SK-N-SH (cell line): ENCODE results near the gene ZNF726.
"Not testable (repeated sequence)": the region's sequence is repeated elsewhere in the genome, so short reads cannot be mapped to it uniquely, and the experiment has no call there.

Source experiments
- EP300 ChIP-seq, 2 experiments: IDR thresholded peaks; 2 replicates each; pipeline versions ENCODE4 v1.4.0 to v1.6.1; 2012; ENCODE audit warnings: borderline replicate concordance in 1 of 2, low read depth in 1 of 2, low read length in 1 of 2
- EZH2phosphoT487 ChIP-seq: fragments of 200-600 bp; sonication (generic); IDR thresholded peaks from 2 replicates; pipeline ENCODE4 v1.6.1; 2017; ENCODE audit warnings: low read depth, mixed run types, mild to moderate bottlenecking, antibody characterized with exemption, moderate library complexity, borderline replicate concordance
- GABPA ChIP-seq: IDR thresholded peaks from 2 replicates; pipeline ENCODE4 v1.4.0; 2012; ENCODE audit warnings: low read depth, mild to moderate bottlenecking
- MXI1 ChIP-seq: IDR thresholded peaks from 2 replicates; pipeline ENCODE4 v1.6.1; 2012; ENCODE audit warnings: mild to moderate bottlenecking, low read depth, low read length, improper control_type of control experiment
- RAD21 ChIP-seq: IDR thresholded peaks from 2 replicates; pipeline ENCODE4 v1.6.1; 2012; ENCODE audit warnings: mild to moderate bottlenecking, low read length
- RFX5 ChIP-seq: IDR thresholded peaks from 2 replicates; pipeline ENCODE4 v1.6.1; 2012; ENCODE audit warnings: mild to moderate bottlenecking, improper control_type of control experiment, low read length
- SIN3A ChIP-seq: IDR thresholded peaks from 2 replicates; pipeline ENCODE4 v1.6.1; 2012; ENCODE audit warnings: low read depth, mild to moderate bottlenecking, low read length, moderate library complexity, borderline replicate concordance
- SMC3 ChIP-seq: IDR thresholded peaks from 2 replicates; pipeline ENCODE4 v1.6.1; 2012; ENCODE audit warnings: low read depth, low read length, improper control_type of control experiment
- TAF1 ChIP-seq: IDR thresholded peaks from 2 replicates; pipeline ENCODE4 v1.6.1; 2012; ENCODE audit warnings: low read depth, mild to moderate bottlenecking, low read length, moderate library complexity, borderline replicate concordance
- TCF12 ChIP-seq: IDR thresholded peaks from 2 replicates; pipeline ENCODE4 v1.4.0; 2012
- YY1 ChIP-seq: IDR thresholded peaks from 2 replicates; pipeline ENCODE4 v1.4.0; 2012; ENCODE audit warnings: low read depth, mild to moderate bottlenecking
- TF ChIP-seq, protein P1 (sequence below): fragments of 200-600 bp; sonication (generic); IDR thresholded peaks from 2 replicates; pipeline ENCODE4 v1.6.1; 2017; ENCODE audit warnings: antibody characterized with exemption, mild to moderate bottlenecking, moderate library complexity
- TF ChIP-seq, protein P2 (sequence below): fragments of 150-350 bp; IDR thresholded peaks from 2 replicates; pipeline ENCODE4 v1.6.1; 2017; ENCODE audit warnings: antibody characterized with exemption, low read length, low read depth, borderline replicate concordance

DNA sequence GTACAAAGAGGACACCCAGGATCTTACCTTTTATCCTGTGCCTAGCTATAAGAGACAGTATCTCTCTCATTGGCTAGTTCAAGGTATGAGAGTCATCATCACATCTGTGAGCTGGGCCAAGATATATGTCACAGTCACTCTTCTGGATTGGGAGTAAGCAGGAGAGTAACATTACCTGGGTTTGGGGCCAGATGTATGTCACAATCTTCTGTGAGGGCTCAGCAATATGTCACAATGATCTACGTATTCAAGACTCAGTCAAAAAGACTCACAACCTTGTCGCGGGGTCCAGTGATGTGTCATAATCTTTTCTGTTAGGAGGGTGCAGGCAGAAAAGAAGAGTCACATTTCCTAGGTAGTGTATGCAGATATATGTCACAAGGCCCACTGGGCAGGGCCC, 61.9 kb downstream of the ZNF726 start:
- TF ChIP-seq, protein P1, sequence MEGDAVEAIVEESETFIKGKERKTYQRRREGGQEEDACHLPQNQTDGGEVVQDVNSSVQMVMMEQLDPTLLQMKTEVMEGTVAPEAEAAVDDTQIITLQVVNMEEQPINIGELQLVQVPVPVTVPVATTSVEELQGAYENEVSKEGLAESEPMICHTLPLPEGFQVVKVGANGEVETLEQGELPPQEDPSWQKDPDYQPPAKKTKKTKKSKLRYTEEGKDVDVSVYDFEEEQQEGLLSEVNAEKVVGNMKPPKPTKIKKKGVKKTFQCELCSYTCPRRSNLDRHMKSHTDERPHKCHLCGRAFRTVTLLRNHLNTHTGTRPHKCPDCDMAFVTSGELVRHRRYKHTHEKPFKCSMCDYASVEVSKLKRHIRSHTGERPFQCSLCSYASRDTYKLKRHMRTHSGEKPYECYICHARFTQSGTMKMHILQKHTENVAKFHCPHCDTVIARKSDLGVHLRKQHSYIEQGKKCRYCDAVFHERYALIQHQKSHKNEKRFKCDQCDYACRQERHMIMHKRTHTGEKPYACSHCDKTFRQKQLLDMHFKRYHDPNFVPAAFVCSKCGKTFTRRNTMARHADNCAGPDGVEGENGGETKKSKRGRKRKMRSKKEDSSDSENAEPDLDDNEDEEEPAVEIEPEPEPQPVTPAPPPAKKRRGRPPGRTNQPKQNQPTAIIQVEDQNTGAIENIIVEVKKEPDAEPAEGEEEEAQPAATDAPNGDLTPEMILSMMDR = not testable (repeated sequence)
- not testable (repeated sequence) for TF ChIP-seq EP300 (IDR thresholded peaks at IDR 0.05; ENCODE audit: borderline replicate concordance in 1 of 2, low read depth in 1 of 2, low read length in 1 of 2); SIN3A; RFX5; MXI1; EZH2phosphoT487; RAD21; SMC3; GABPA; YY1; TCF12; TAF1
- TF ChIP-seq, protein P2, sequence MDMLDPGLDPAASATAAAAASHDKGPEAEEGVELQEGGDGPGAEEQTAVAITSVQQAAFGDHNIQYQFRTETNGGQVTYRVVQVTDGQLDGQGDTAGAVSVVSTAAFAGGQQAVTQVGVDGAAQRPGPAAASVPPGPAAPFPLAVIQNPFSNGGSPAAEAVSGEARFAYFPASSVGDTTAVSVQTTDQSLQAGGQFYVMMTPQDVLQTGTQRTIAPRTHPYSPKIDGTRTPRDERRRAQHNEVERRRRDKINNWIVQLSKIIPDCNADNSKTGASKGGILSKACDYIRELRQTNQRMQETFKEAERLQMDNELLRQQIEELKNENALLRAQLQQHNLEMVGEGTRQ = not testable (repeated sequence)
